HEK293 (cell line): ENCODE measurements around the gene PTPRN2.

Source experiments
- ZNF121 ChIP-seq: fragments of 450-650 bp; formaldehyde crosslinking; IDR thresholded peaks from 2 replicates; pipeline ENCODE4 v1.5.1; 2016; ENCODE audit warnings: missing biosample characterization, missing genetic modification characterization
- ZNF311 ChIP-seq: fragments of 450-650 bp; formaldehyde crosslinking; IDR thresholded peaks from 2 replicates; pipeline ENCODE4 v1.5.1; 2017; ENCODE audit warnings: missing biosample characterization, missing genetic modification characterization, borderline replicate concordance
- ZNF629 ChIP-seq: fragments of 450-650 bp; formaldehyde crosslinking; IDR thresholded peaks from 2 replicates; pipeline ENCODE4 v1.5.1; 2017; ENCODE audit warnings: missing biosample characterization, missing genetic modification characterization
- TF ChIP-seq, protein P1 (sequence below): fragments of 450-650 bp; formaldehyde crosslinking; IDR thresholded peaks from 2 replicates; pipeline ENCODE4 v1.5.1; 2016; ENCODE audit warnings: missing biosample characterization, missing genetic modification characterization
- TF ChIP-seq, protein P2 (sequence below): fragments of 450-650 bp; formaldehyde crosslinking; IDR thresholded peaks from 2 replicates; pipeline ENCODE4 v1.5.1; 2016; ENCODE audit warnings: missing biosample characterization, missing genetic modification characterization
- TF ChIP-seq, protein P3 (sequence below): fragments of 450-650 bp; formaldehyde crosslinking; IDR thresholded peaks from 2 replicates; pipeline ENCODE4 v1.5.1; 2016; ENCODE audit warnings: missing biosample characterization, missing genetic modification characterization

DNA sequence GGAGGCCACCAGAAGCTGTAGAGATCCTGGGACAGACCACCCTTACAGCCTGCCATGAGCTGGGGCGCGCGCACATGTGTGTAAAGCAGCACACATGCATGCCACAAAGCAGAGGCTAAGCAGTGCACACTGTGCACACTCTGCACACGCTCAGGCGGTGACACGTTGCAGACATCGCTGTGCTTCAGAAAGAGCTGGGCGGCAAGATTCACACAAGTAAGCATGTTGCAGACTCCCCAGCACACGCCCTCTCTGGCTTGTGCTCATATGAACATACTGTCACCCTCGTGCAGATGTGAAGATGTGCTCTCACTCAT is 772.0 kb downstream of the PTPRN2 start:
- TF ChIP-seq ZNF121 (tag by site-specific recombination) (no peak), ZNF629 (tag by site-specific recombination) (no peak), ZNF311 (no peak)
- TF ChIP-seq, protein P1, sequence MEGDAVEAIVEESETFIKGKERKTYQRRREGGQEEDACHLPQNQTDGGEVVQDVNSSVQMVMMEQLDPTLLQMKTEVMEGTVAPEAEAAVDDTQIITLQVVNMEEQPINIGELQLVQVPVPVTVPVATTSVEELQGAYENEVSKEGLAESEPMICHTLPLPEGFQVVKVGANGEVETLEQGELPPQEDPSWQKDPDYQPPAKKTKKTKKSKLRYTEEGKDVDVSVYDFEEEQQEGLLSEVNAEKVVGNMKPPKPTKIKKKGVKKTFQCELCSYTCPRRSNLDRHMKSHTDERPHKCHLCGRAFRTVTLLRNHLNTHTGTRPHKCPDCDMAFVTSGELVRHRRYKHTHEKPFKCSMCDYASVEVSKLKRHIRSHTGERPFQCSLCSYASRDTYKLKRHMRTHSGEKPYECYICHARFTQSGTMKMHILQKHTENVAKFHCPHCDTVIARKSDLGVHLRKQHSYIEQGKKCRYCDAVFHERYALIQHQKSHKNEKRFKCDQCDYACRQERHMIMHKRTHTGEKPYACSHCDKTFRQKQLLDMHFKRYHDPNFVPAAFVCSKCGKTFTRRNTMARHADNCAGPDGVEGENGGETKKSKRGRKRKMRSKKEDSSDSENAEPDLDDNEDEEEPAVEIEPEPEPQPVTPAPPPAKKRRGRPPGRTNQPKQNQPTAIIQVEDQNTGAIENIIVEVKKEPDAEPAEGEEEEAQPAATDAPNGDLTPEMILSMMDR (tag by site-specific recombination), result no peak
- TF ChIP-seq, protein P2, sequence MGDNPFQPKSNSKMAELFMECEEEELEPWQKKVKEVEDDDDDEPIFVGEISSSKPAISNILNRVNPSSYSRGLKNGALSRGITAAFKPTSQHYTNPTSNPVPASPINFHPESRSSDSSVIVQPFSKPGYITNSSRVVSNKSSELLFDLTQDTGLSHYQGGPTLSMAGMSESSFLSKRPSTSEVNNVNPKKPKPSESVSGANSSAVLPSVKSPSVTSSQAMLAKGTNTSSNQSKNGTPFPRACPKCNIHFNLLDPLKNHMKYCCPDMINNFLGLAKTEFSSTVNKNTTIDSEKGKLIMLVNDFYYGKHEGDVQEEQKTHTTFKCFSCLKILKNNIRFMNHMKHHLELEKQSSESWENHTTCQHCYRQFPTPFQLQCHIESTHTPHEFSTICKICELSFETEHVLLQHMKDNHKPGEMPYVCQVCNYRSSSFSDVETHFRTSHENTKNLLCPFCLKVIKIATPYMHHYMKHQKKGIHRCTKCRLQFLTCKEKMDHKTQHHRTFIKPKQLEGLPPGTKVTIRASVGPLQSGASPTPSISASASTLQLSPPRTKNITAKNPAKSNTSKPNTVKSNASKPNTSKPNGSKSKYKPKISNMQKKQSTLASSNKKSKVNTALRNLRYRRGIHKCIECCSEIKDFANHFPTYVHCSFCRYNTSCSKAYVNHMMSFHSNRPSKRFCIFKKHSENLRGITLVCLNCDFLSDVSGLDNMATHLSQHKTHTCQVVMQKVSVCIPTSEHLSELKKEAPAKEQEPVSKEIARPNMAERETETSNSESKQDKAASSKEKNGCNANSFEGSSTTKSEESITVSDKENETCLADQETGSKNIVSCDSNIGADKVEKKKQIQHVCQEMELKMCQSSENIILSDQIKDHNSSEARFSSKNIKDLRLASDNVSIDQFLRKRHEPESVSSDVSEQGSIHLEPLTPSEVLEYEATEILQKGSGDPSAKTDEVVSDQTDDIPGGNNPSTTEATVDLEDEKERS (tag by site-specific recombination), result no peak
- TF ChIP-seq, protein P3, sequence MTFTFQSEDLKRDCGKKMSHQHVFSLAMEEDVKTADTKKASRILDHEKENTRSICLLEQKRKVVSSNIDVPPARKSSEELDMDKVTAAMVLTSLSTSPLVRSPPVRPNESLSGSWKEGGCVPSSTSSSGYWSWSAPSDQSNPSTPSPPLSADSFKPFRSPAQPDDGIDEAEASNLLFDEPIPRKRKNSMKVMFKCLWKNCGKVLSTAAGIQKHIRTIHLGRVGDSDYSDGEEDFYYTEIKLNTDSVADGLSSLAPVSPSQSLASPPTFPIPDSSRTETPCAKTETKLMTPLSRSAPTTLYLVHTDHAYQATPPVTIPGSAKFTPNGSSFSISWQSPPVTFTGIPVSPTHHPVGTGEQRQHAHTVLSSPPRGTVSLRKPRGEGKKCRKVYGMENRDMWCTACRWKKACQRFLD (tag by site-specific recombination), result no peak
